ENCODE measurements around the gene SNRK. TPM values are rescaled to one million over a fixed set of nuclear protein-coding genes. Genes with fewer than 3 reads are reported as not detected.

The SNRK gene
- total RNA-seq, 1 experiment from 2014 or later = 26.5 TPM

GRCh38 chr3:43248185-43248583, 38.2 kb upstream of the SNRK start:
- Histone ChIP-seq H4K20me1 (ENCODE audit: insufficient read depth, low read depth, low read length) (no peaks in the 10 kb centered on the region), H3K79me2 (ENCODE audit: low read length) (no peaks in the 10 kb centered on the region), H3K4me2 (ENCODE audit: low read depth, low read length, poor library complexity, severe bottlenecking) (no peak overlapping the region), H3K27me3 (ENCODE audit: low read length) (no peaks in the 10 kb centered on the region), H3K9ac (ENCODE audit: low read length) (no peak overlapping the region), H3K4me3 (ENCODE audit: low read length) (no peak overlapping the region), H3K9me3 (ENCODE audit: low read length) (no peaks in the 10 kb centered on the region), H3K9me2 (replicated peaks; ENCODE audit: insufficient read depth, low read length) (no peaks in the 10 kb centered on the region), H3K4me1 (ENCODE audit: low read length) (peaks cover 12% of the 10 kb centered on the region), H3K27ac (ENCODE audit: low read length) (no peak overlapping the region), H2AFZ (ENCODE audit: low read length) (no peak overlapping the region), H3K36me3 (ENCODE audit: insufficient read depth, low read length) (no peaks in the 10 kb centered on the region)
- no peak for DNase-seq

GRCh38 chr3:43248973-43249372, 37.4 kb upstream of the SNRK start:
- Histone ChIP-seq H3K79me2 (ENCODE audit: low read length) (no peaks in the 10 kb centered on the region), H2AFZ (ENCODE audit: low read length) (no peak overlapping the region), H4K20me1 (ENCODE audit: insufficient read depth, low read depth, low read length) (no peaks in the 10 kb centered on the region), H3K9me2 (replicated peaks; ENCODE audit: insufficient read depth, low read length) (no peaks in the 10 kb centered on the region), H3K9me3 (ENCODE audit: low read length) (no peaks in the 10 kb centered on the region), H3K4me3 (ENCODE audit: low read length) (no peak overlapping the region), H3K4me2 (ENCODE audit: low read depth, low read length, poor library complexity, severe bottlenecking) (no peak overlapping the region), H3K27ac (ENCODE audit: low read length) (no peak overlapping the region), H3K36me3 (ENCODE audit: insufficient read depth, low read length) (no peaks in the 10 kb centered on the region), H3K27me3 (ENCODE audit: low read length) (no peaks in the 10 kb centered on the region), H3K4me1 (ENCODE audit: low read length) (peaks cover 12% of the 10 kb centered on the region), H3K9ac (ENCODE audit: low read length) (no peak overlapping the region)
- DNase-seq = no peak

- Histone ChIP-seq H3K27ac (ENCODE audit: low read length) (no peak overlapping the region), H3K27me3 (ENCODE audit: low read length) (no peaks in the 10 kb centered on the region), H2AFZ (ENCODE audit: low read length) (no peak overlapping the region), H4K20me1 (ENCODE audit: insufficient read depth, low read depth, low read length) (no peaks in the 10 kb centered on the region), H3K4me2 (ENCODE audit: low read depth, low read length, poor library complexity, severe bottlenecking) (no peak overlapping the region), H3K4me3 (ENCODE audit: low read length) (no peak overlapping the region), H3K79me2 (ENCODE audit: low read length) (no peaks in the 10 kb centered on the region), H3K4me1 (ENCODE audit: low read length) (peaks cover 12% of the 10 kb centered on the region), H3K9ac (ENCODE audit: low read length) (no peak overlapping the region), H3K9me3 (ENCODE audit: low read length) (no peaks in the 10 kb centered on the region), H3K9me2 (replicated peaks; ENCODE audit: insufficient read depth, low read length) (no peaks in the 10 kb centered on the region), H3K36me3 (ENCODE audit: insufficient read depth, low read length) (no peaks in the 10 kb centered on the region)
- DNase-seq = no peak
Measured at GRCh38 chr3:43249405-43249804, 36.9 kb upstream of the SNRK start.

- H3K27ac ChIP-seq (ENCODE audit: low read length) = no peak overlapping the region
- no peaks in the 10 kb centered on the region for H3K36me3 ChIP-seq (ENCODE audit: insufficient read depth, low read length)
- DNase-seq = no peak
- no peak overlapping the region for H2AFZ ChIP-seq (ENCODE audit: low read length)
- H3K27me3 ChIP-seq (ENCODE audit: low read length) = no peaks in the 10 kb centered on the region
- no peaks in the 10 kb centered on the region for H3K9me3 ChIP-seq (ENCODE audit: low read length)
- no peaks in the 10 kb centered on the region for H3K79me2 ChIP-seq (ENCODE audit: low read length)
- peaks cover 21% of the 10 kb centered on the region for H3K4me1 ChIP-seq (ENCODE audit: low read length)
- no peaks in the 10 kb centered on the region for H4K20me1 ChIP-seq (ENCODE audit: insufficient read depth, low read depth, low read length)
- no peak overlapping the region for H3K9ac ChIP-seq (ENCODE audit: low read length)
- H3K9me2 ChIP-seq (replicated peaks; ENCODE audit: insufficient read depth, low read length) = no peaks in the 10 kb centered on the region
- no peak overlapping the region for H3K4me3 ChIP-seq (ENCODE audit: low read length)
- H3K4me2 ChIP-seq (ENCODE audit: low read depth, low read length, poor library complexity, severe bottlenecking) = no peak overlapping the region
Measured at GRCh38 chr3:43253294-43253693, 33.0 kb upstream of the SNRK start.

GRCh38 chr3:43254125-43254524, 32.2 kb upstream of the SNRK start:
- Histone ChIP-seq H3K4me1 (ENCODE audit: low read length) (peaks cover 28% of the 10 kb centered on the region), H3K79me2 (ENCODE audit: low read length) (no peaks in the 10 kb centered on the region), H3K4me2 (ENCODE audit: low read depth, low read length, poor library complexity, severe bottlenecking) (no peak overlapping the region), H3K9me2 (replicated peaks; ENCODE audit: insufficient read depth, low read length) (no peaks in the 10 kb centered on the region), H2AFZ (ENCODE audit: low read length) (no peak overlapping the region), H3K4me3 (ENCODE audit: low read length) (no peak overlapping the region), H3K9ac (ENCODE audit: low read length) (no peak overlapping the region), H3K27ac (ENCODE audit: low read length) (no peak overlapping the region), H4K20me1 (ENCODE audit: insufficient read depth, low read depth, low read length) (no peaks in the 10 kb centered on the region), H3K36me3 (ENCODE audit: insufficient read depth, low read length) (no peaks in the 10 kb centered on the region), H3K27me3 (ENCODE audit: low read length) (no peaks in the 10 kb centered on the region), H3K9me3 (ENCODE audit: low read length) (no peaks in the 10 kb centered on the region)
- no peak for DNase-seq

GRCh38 chr3:43255662-43256061, 30.7 kb upstream of the SNRK start:
- no peak overlapping the region for H3K9ac ChIP-seq (ENCODE audit: low read length)
- H3K36me3 ChIP-seq (ENCODE audit: insufficient read depth, low read length) = no peaks in the 10 kb centered on the region
- H3K4me1 ChIP-seq (ENCODE audit: low read length) = peaks cover 32% of the 10 kb centered on the region
- H4K20me1 ChIP-seq (ENCODE audit: insufficient read depth, low read depth, low read length) = no peaks in the 10 kb centered on the region
- no peaks in the 10 kb centered on the region for H3K27me3 ChIP-seq (ENCODE audit: low read length)
- no peaks in the 10 kb centered on the region for H3K79me2 ChIP-seq (ENCODE audit: low read length)
- H3K9me3 ChIP-seq (ENCODE audit: low read length) = no peaks in the 10 kb centered on the region
- no peak overlapping the region for H2AFZ ChIP-seq (ENCODE audit: low read length)
- no peak overlapping the region for H3K4me2 ChIP-seq (ENCODE audit: low read depth, low read length, poor library complexity, severe bottlenecking)
- H3K27ac ChIP-seq (ENCODE audit: low read length) = no peak overlapping the region
- DNase-seq = no peak
- H3K4me3 ChIP-seq (ENCODE audit: low read length) = no peak overlapping the region
- no peaks in the 10 kb centered on the region for H3K9me2 ChIP-seq (replicated peaks; ENCODE audit: insufficient read depth, low read length)

GRCh38 chr3:43256714-43257461, 29.5 kb upstream of the SNRK start:
- H3K27ac ChIP-seq (ENCODE audit: low read length) = no peak overlapping the region
- no peaks in the 10 kb centered on the region for H3K36me3 ChIP-seq (ENCODE audit: insufficient read depth, low read length)
- peaks cover 32% of the 10 kb centered on the region for H3K4me1 ChIP-seq (ENCODE audit: low read length)
- H3K4me3 ChIP-seq (ENCODE audit: low read length) = no peak overlapping the region
- no peaks in the 10 kb centered on the region for H3K27me3 ChIP-seq (ENCODE audit: low read length)
- no peaks in the 10 kb centered on the region for H3K79me2 ChIP-seq (ENCODE audit: low read length)
- H3K9me2 ChIP-seq (replicated peaks; ENCODE audit: insufficient read depth, low read length) = no peaks in the 10 kb centered on the region
- no peak overlapping the region for H2AFZ ChIP-seq (ENCODE audit: low read length)
- DNase-seq = no peak
- H3K9ac ChIP-seq (ENCODE audit: low read length) = no peak overlapping the region
- H4K20me1 ChIP-seq (ENCODE audit: insufficient read depth, low read depth, low read length) = no peaks in the 10 kb centered on the region
- H3K9me3 ChIP-seq (ENCODE audit: low read length) = no peaks in the 10 kb centered on the region
- H3K4me2 ChIP-seq (ENCODE audit: low read depth, low read length, poor library complexity, severe bottlenecking) = no peak overlapping the region

GRCh38 chr3:43257850-43258249, 28.5 kb upstream of the SNRK start:
- Histone ChIP-seq H4K20me1 (ENCODE audit: insufficient read depth, low read depth, low read length) (no peaks in the 10 kb centered on the region), H3K9me3 (ENCODE audit: low read length) (no peaks in the 10 kb centered on the region), H3K4me3 (ENCODE audit: low read length) (0 out of 2 replicates have a peak overlapping the region, but pooled peaks have one; percentile 27), H3K4me2 (ENCODE audit: low read depth, low read length, poor library complexity, severe bottlenecking) (peak overlapping the region; percentile 30), H3K36me3 (ENCODE audit: insufficient read depth, low read length) (no peaks in the 10 kb centered on the region), H3K4me1 (ENCODE audit: low read length) (peaks cover 32% of the 10 kb centered on the region), H3K9ac (ENCODE audit: low read length) (no peak overlapping the region; the same call in 1 of the 2 replicates), H3K27ac (ENCODE audit: low read length) (no peak overlapping the region), H3K9me2 (replicated peaks; ENCODE audit: insufficient read depth, low read length) (no peaks in the 10 kb centered on the region), H3K27me3 (ENCODE audit: low read length) (no peaks in the 10 kb centered on the region), H2AFZ (ENCODE audit: low read length) (no peak overlapping the region), H3K79me2 (ENCODE audit: low read length) (no peaks in the 10 kb centered on the region)
- no peak for DNase-seq

Measured in Karpas-422 (cell line).